ENCODE measurements around the gene LDLRAD4. TPM values are rescaled to one million over a fixed set of nuclear protein-coding genes. Genes with fewer than 3 reads are reported as not detected.

Gene LDLRAD4
- total and polyA plus RNA-seq, 9 of the 15 experiments (the other 6 are each of a cell fraction or from before 2014, with no cell fraction given) = 0.01 TPM; not detected in 8

GRCh38 chr18:13559754-13560153 is 341.2 kb downstream of the LDLRAD4 start:
- 4% methylated on average over 3 of the region's 4 CpGs for WGBS (ENCODE audit: insufficient coverage, low coverage, missing lambda C conversion rate)
- Histone ChIP-seq H3K9me3 (replicated peaks; ENCODE audit: control insufficient read depth, insufficient read depth, low read depth, low read length) (no peaks in the 10 kb centered on the region), H3K27ac (ENCODE audit: extremely low read depth, low read depth, low read length) (no peak overlapping the region), H3K4me2 (ENCODE audit: insufficient read depth, low read length) (no peak overlapping the region), H3K4me1 (replicated peaks in 1 of 2; ENCODE audit: control insufficient read depth in 2 of 2, insufficient read depth in 2 of 2, low read length in 2 of 2) (no peaks in the 10 kb centered on the region), H3K27me3 (ENCODE audit: control insufficient read depth in 2 of 2, insufficient read depth in 2 of 2, low read length in 2 of 2) (peaks cover 0 to under 1% of the 10 kb centered on the region in 2 experiments; a peak in 2 of 5 replicates), H3K36me3 (ENCODE audit: control insufficient read depth, insufficient read depth, low read length) (no peaks in the 10 kb centered on the region), H3K9ac (ENCODE audit: insufficient read depth in 1 of 2, low read depth in 2 of 2, low read length in 2 of 2) (no peak overlapping the region), H3K9me1 (ENCODE audit: control insufficient read depth, insufficient read depth, low read length) (no peaks in the 10 kb centered on the region), H4K20me1 (replicated peaks; ENCODE audit: control insufficient read depth, insufficient read depth, low read length) (no peaks in the 10 kb centered on the region; the same call in 1 of the 2 replicates), H3K4me3 (no peak overlapping the region), H2AFZ (ENCODE audit: low read depth, low read length) (no peak overlapping the region), H3K79me2 (ENCODE audit: control insufficient read depth, insufficient read depth, low read length) (no peaks in the 10 kb centered on the region)
- TF ChIP-seq CHD2 (IDR thresholded peaks at IDR 0.05; ENCODE audit: low read depth, low read length) (no peak), FOSL1 (tag; conservative IDR thresholded peaks at IDR 0.05) (no peak), NELFE (IDR thresholded peaks at IDR 0.05; ENCODE audit: insufficient read depth, insufficient read length) (no peak), CREB1 (IDR thresholded peaks at IDR 0.05) (no peak), CREB1 (CRISPR knock-in tag; IDR thresholded peaks at IDR 0.05) (no peak), ZNF780A (CRISPR knock-in tag; IDR thresholded peaks at IDR 0.05) (no peak), ZSCAN32 (CRISPR knock-in tag; IDR thresholded peaks at IDR 0.05) (no peak)
- ATAC-seq (no peak), FAIRE-seq (no peak), DNase-seq (ENCODE audit: extremely low read depth in 1 of 4, low spot score in 3 of 4) (no peak)
- POLR2A ChIA-PET = interaction anchor here (0.6 to 1.5 kb wide), 2 partner anchors 10 to 108 kb away, joined by 3 read pairs; no protein-coding TSS in a partner anchor
- CTCF ChIA-PET (ENCODE audit: low intra/inter-chr PET ratio) = no interaction called here
- in situ Hi-C loops (cut with MboI) (loop anchor here (10.0 kb wide), 2 partner anchors 525 to 1035 kb away; no protein-coding TSS in a partner anchor), intact Hi-C loops (cut with micrococcal nuclease) (loop anchor here (5.0 to 10.0 kb wide), 2 partner anchors 243 to 515 kb away; no protein-coding TSS in a partner anchor)
- BruUV-seq (replicated peaks) = no TSS peak

- Histone ChIP-seq H3K79me2 (ENCODE audit: control insufficient read depth, insufficient read depth, low read length) (no peaks in the 10 kb centered on the region), H3K9me3 (replicated peaks; ENCODE audit: control insufficient read depth, insufficient read depth, low read depth, low read length) (no peaks in the 10 kb centered on the region), H2AFZ (ENCODE audit: low read depth, low read length) (no peak overlapping the region), H3K4me1 (replicated peaks in 1 of 2; ENCODE audit: control insufficient read depth in 2 of 2, insufficient read depth in 2 of 2, low read length in 2 of 2) (no peaks in the 10 kb centered on the region), H3K9me1 (ENCODE audit: control insufficient read depth, insufficient read depth, low read length) (no peaks in the 10 kb centered on the region), H3K36me3 (ENCODE audit: control insufficient read depth, insufficient read depth, low read length) (no peaks in the 10 kb centered on the region), H3K27me3 (ENCODE audit: control insufficient read depth in 2 of 2, insufficient read depth in 2 of 2, low read length in 2 of 2) (peaks cover 0 to 6% of the 10 kb centered on the region in 2 experiments; a peak in 2 of 5 replicates), H4K20me1 (replicated peaks; ENCODE audit: control insufficient read depth, insufficient read depth, low read length) (no peaks in the 10 kb centered on the region; the same call in 1 of the 2 replicates), H3K27ac (ENCODE audit: extremely low read depth, low read depth, low read length) (no peak overlapping the region), H3K4me3 (no peak overlapping the region), H3K4me2 (ENCODE audit: insufficient read depth, low read length) (no peak overlapping the region), H3K9ac (ENCODE audit: insufficient read depth in 1 of 2, low read depth in 2 of 2, low read length in 2 of 2) (no peak overlapping the region)
- 0% methylated on average over 5 of the region's 5 CpGs for WGBS (ENCODE audit: insufficient coverage, low coverage, missing lambda C conversion rate)
- ATAC-seq (no peak), FAIRE-seq (no peak), DNase-seq (ENCODE audit: extremely low read depth in 1 of 4, low spot score in 3 of 4) (no peak)
- ChIA-PET POLR2A (no interaction called here), CTCF (ENCODE audit: low intra/inter-chr PET ratio) (interaction anchor here (0.7 kb wide), 1 partner anchor 361 kb away, joined by 3 read pairs; no protein-coding TSS in a partner anchor)
- no TSS peak for BruUV-seq (replicated peaks)
- TF ChIP-seq TRIM25 (IDR thresholded peaks at IDR 0.05; ENCODE audit: borderline replicate concordance) (no peak), TEAD2 (tag; IDR thresholded peaks at IDR 0.05) (no peak), YY1 (IDR thresholded peaks at IDR 0.05; ENCODE audit: borderline replicate concordance in 1 of 3, control insufficient read depth in 1 of 3, extremely low read depth in 1 of 3, insufficient read depth in 3 of 3, insufficient read length in 1 of 3, insufficient replicate concordance in 2 of 3, low read depth in 1 of 3, low read length in 2 of 3) (no peak), DACH1 (IDR thresholded peaks at IDR 0.05; ENCODE audit: partially characterized antibody) (no peak), KAT8 (IDR thresholded peaks at IDR 0.05; ENCODE audit: low read depth) (no peak), ZNF444 (CRISPR knock-in tag; IDR thresholded peaks at IDR 0.05) (no peak), ZNF830 (CRISPR knock-in tag; IDR thresholded peaks at IDR 0.05) (no peak), TSC22D4 (tag; IDR thresholded peaks at IDR 0.05) (no peak), PURB (CRISPR knock-in tag; IDR thresholded peaks at IDR 0.05; ENCODE audit: low read depth) (no peak)
- in situ Hi-C loops (cut with MboI) = loop anchor here (10.0 kb wide), 1 partner anchor 1034 kb away; no protein-coding TSS in a partner anchor
- intact Hi-C loops (cut with micrococcal nuclease) = no loop called here
These were observed 341.7 kb downstream of the LDLRAD4 start for GRCh38 chr18:13560306-13560705.

Measured in K562 (cell line).